ENCODE data around the gene ST6GALNAC4. TPM values are rescaled to one million over a fixed set of nuclear protein-coding genes. Genes with fewer than 3 reads are reported as not detected.

Gene ST6GALNAC4
- total RNA-seq, 1 experiment from 2014 or later: 15.4 TPM

- Mint-ChIP-seq H3K27me3 (ENCODE audit: low read depth) (no peaks in the 10 kb centered on the region), H3K4me3 (no peak overlapping the region), H3K27ac (peak overlapping the region in 1 of 3 experiments; percentile 79; a peak in 1 of 7 replicates), H3K4me1 (peaks cover 10 to 23% of the 10 kb centered on the region in 2 experiments), H3K9me3 (peaks cover 9% of the 10 kb centered on the region in 2 experiments; a peak in 3 of 5 replicates), H3K36me3 (ENCODE audit: insufficient read depth in 1 of 3, low read depth in 3 of 3) (peaks cover 41 to 58% (median 51%) of the 10 kb centered on the region in 3 experiments)
- H3K14ac ChIP-seq (ENCODE audit: insufficient read depth, low read length): no peak overlapping the region; the same call in 1 of the 2 replicates
- H3K23ac ChIP-seq (ENCODE audit: insufficient read length, low read depth, low read length): no peak overlapping the region
- H3K9ac ChIP-seq (ENCODE audit: extremely low read depth, insufficient read length, low read length): no peak overlapping the region
- no peak overlapping the region for H2BK12ac ChIP-seq (ENCODE audit: insufficient read length, low read depth, low read length)
- no peak overlapping the region for H2BK5ac ChIP-seq (ENCODE audit: insufficient read length, low read length)
- no peak overlapping the region for H4K5ac ChIP-seq (ENCODE audit: insufficient read length, low read depth, low read length)
- H2AK5ac ChIP-seq (ENCODE audit: insufficient read length, low read length): no peak overlapping the region
- H3T11ph ChIP-seq (ENCODE audit: low read length): no peak overlapping the region
- DNase-seq: no peak
- H3K27me3 ChIP-seq (ENCODE audit: insufficient read depth, low read length): no peaks in the 10 kb centered on the region
- H3K79me2 ChIP-seq (ENCODE audit: insufficient read depth, low read length): no peaks in the 10 kb centered on the region
- H2BK15ac ChIP-seq (ENCODE audit: low read depth, low read length): no peak overlapping the region
- no peak for TF ChIP-seq CTCF (conservative IDR thresholded peaks at IDR 0.05)
- no peak overlapping the region for H2AFZ ChIP-seq (ENCODE audit: low read length)
- peaks cover 4% of the 10 kb centered on the region for H3K23me2 ChIP-seq (ENCODE audit: insufficient read length, low read depth, low read length, poor library complexity, severe bottlenecking)
- H4K91ac ChIP-seq (ENCODE audit: insufficient read length, low read depth, low read length): no peak overlapping the region
- H4K8ac ChIP-seq (replicated peaks; ENCODE audit: insufficient read length, low read depth, low read length): no peak overlapping the region
- H3K56ac ChIP-seq (ENCODE audit: insufficient read length, low read depth, low read length): no peak overlapping the region
- no peaks in the 10 kb centered on the region for H4K20me1 ChIP-seq (ENCODE audit: control insufficient read depth, insufficient read depth, insufficient read length)
- no peaks in the 10 kb centered on the region for H3K79me1 ChIP-seq (ENCODE audit: insufficient read depth, low read depth, low read length, poor library complexity, severe bottlenecking)
- no peak overlapping the region for H3K4ac ChIP-seq (ENCODE audit: low read depth, low read length)
- H2BK20ac ChIP-seq (ENCODE audit: low read depth, low read length, poor library complexity, severe bottlenecking): no peak overlapping the region
- no peak overlapping the region for H3K27ac ChIP-seq (ENCODE audit: insufficient read length, low read depth, low read length)
- WGBS (ENCODE audit: extremely low coverage, insufficient read length, low lambda C conversion rate): no CpG with 5 or more reads among the region's 8 CpGs
- no peak overlapping the region for H3K18ac ChIP-seq (ENCODE audit: insufficient read length, low read depth, low read length)
- no peaks in the 10 kb centered on the region for H3K9me3 ChIP-seq (ENCODE audit: control insufficient read depth, low read depth, low read length)
- H3K4me2 ChIP-seq (ENCODE audit: insufficient read depth, insufficient read length, low read length): no peak overlapping the region
- H3K4me1 ChIP-seq (ENCODE audit: insufficient read depth, low read length): peaks cover 3% of the 10 kb centered on the region; the same call in 1 of the 2 replicates
- H2BK120ac ChIP-seq (ENCODE audit: low read depth, low read length, poor library complexity, severe bottlenecking): no peak overlapping the region
These were observed 21.0 kb downstream of the ST6GALNAC4 start for GRCh38 chr9:127895811-127896210.

All from H9 (cell line).